ENCODE measurements around the gene KRTAP5-8.

DNA sequence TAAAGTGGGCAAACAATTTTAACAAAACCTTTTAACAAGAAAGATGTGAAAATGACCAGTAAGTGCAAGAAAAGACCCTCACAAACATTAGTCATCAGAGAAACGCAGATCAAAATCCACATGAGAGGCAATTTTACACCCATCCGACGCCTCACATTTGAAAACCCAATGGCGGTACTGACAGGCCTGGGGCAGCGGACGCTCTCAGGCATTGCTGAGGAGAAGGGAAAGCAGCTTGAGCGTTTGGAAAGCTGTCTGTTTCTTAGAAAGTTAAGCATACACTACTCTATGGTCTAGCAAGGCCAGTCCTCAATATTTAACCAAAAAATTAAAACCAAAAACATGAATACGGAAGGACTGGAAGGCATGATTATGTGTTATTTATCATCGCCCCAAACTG, 2.0 kb upstream of the KRTAP5-8 start:
- TF ChIP-seq, protein P1, sequence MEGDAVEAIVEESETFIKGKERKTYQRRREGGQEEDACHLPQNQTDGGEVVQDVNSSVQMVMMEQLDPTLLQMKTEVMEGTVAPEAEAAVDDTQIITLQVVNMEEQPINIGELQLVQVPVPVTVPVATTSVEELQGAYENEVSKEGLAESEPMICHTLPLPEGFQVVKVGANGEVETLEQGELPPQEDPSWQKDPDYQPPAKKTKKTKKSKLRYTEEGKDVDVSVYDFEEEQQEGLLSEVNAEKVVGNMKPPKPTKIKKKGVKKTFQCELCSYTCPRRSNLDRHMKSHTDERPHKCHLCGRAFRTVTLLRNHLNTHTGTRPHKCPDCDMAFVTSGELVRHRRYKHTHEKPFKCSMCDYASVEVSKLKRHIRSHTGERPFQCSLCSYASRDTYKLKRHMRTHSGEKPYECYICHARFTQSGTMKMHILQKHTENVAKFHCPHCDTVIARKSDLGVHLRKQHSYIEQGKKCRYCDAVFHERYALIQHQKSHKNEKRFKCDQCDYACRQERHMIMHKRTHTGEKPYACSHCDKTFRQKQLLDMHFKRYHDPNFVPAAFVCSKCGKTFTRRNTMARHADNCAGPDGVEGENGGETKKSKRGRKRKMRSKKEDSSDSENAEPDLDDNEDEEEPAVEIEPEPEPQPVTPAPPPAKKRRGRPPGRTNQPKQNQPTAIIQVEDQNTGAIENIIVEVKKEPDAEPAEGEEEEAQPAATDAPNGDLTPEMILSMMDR (conservative IDR thresholded peaks at IDR 0.05; ENCODE audit: low read depth, low read length): no peak
- no peak for TF ChIP-seq EZH2 (IDR thresholded peaks at IDR 0.05; ENCODE audit: borderline replicate concordance, low read depth, low read length, poor library complexity, severe bottlenecking)

All from A673 (cell line).